ENCODE measurements around the gene CSPG4.
"Not testable (repeated sequence)": the region's sequence is repeated elsewhere in the genome, so short reads cannot be mapped to it uniquely, and the experiment has no call there.

Gene CSPG4, protein sequence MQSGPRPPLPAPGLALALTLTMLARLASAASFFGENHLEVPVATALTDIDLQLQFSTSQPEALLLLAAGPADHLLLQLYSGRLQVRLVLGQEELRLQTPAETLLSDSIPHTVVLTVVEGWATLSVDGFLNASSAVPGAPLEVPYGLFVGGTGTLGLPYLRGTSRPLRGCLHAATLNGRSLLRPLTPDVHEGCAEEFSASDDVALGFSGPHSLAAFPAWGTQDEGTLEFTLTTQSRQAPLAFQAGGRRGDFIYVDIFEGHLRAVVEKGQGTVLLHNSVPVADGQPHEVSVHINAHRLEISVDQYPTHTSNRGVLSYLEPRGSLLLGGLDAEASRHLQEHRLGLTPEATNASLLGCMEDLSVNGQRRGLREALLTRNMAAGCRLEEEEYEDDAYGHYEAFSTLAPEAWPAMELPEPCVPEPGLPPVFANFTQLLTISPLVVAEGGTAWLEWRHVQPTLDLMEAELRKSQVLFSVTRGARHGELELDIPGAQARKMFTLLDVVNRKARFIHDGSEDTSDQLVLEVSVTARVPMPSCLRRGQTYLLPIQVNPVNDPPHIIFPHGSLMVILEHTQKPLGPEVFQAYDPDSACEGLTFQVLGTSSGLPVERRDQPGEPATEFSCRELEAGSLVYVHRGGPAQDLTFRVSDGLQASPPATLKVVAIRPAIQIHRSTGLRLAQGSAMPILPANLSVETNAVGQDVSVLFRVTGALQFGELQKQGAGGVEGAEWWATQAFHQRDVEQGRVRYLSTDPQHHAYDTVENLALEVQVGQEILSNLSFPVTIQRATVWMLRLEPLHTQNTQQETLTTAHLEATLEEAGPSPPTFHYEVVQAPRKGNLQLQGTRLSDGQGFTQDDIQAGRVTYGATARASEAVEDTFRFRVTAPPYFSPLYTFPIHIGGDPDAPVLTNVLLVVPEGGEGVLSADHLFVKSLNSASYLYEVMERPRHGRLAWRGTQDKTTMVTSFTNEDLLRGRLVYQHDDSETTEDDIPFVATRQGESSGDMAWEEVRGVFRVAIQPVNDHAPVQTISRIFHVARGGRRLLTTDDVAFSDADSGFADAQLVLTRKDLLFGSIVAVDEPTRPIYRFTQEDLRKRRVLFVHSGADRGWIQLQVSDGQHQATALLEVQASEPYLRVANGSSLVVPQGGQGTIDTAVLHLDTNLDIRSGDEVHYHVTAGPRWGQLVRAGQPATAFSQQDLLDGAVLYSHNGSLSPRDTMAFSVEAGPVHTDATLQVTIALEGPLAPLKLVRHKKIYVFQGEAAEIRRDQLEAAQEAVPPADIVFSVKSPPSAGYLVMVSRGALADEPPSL (N-terminal part only)
- long read RNA-seq, result 0 reads

DNA sequence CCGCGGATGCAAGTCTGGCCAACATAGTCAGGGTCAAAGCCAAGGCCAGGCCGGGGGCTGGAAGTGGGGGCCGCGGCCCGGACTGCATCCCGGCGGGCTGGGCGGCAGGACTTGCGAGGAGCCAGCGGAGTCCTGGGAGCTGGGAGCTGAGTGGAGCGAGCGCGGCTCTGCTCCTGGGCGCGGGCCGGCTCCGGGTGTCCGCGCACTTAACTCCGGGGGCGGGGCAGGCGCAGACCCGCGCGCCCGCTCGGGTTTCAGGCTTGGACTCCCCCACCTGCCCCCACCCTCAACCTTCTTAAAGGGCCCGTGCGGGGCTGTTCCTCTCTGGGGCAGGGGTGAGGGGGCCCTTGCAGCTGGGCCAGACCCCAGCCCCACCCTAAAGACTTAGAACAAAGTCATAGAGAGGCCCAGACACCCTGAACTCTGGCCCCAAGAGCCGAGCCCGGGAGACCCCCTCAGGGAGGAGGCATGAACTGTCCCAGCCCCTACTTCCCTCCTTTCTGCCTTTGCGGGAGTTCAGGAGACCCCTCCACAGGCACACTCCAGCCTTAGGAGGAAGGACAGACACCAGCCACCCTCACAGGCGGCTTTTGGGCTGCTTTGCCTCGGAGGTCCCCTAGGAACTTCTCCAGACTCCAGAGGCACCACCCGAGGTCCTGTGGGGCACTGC is at the start of gene CSPG4:
CSPG4 (minus strand) TSS at position 181 of the 670 bp plus-strand sequence; CDS start at position 88, 93 bp downstream.
- DNase-seq (ENCODE audit: low read depth in 1 of 2, low spot score in 1 of 2), result no peak
- H3K27ac ChIP-seq (replicated peaks), result no peak within 1 kb of the TSS
- no peak for TF ChIP-seq GABPA (IDR thresholded peaks at IDR 0.05; ENCODE audit: low read depth)
- no peak for TF ChIP-seq POLR2AphosphoS5 (IDR thresholded peaks at IDR 0.05; ENCODE audit: low read depth)
- H3K27me3 ChIP-seq (ENCODE audit: insufficient read depth, poor library complexity, severe bottlenecking), result peaks cover 2% of the 10 kb centered on the region
- H3K4me3 ChIP-seq (replicated peaks; ENCODE audit: insufficient read depth, low read length), result no peak within 1 kb of the TSS

DNA sequence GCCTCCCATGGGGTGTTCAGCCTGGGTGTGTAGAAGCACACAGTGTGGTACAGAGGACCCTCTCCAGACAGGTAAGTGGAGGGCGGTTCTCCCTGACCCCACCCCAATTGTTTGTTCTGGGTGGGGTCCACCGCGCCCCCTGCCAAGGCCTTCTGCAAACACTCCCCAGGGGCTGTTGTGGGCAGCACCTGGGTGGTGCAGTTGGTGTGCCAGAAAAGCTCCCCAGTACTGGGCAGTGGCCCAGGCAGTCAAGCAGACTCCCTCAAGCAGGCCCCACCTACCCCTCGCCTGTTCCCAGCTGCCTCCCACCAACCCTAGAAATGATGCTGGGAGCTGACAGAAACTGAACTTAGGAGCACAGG is 49.7 kb upstream of the CSPG4 start:
- H3K27me3 ChIP-seq (ENCODE audit: insufficient read depth, poor library complexity, severe bottlenecking); DNase-seq (ENCODE audit: low read depth in 1 of 2, low spot score in 1 of 2); H3K27ac ChIP-seq (replicated peaks); H3K4me3 ChIP-seq (replicated peaks; ENCODE audit: insufficient read depth, low read length): not testable (repeated sequence)

DNA sequence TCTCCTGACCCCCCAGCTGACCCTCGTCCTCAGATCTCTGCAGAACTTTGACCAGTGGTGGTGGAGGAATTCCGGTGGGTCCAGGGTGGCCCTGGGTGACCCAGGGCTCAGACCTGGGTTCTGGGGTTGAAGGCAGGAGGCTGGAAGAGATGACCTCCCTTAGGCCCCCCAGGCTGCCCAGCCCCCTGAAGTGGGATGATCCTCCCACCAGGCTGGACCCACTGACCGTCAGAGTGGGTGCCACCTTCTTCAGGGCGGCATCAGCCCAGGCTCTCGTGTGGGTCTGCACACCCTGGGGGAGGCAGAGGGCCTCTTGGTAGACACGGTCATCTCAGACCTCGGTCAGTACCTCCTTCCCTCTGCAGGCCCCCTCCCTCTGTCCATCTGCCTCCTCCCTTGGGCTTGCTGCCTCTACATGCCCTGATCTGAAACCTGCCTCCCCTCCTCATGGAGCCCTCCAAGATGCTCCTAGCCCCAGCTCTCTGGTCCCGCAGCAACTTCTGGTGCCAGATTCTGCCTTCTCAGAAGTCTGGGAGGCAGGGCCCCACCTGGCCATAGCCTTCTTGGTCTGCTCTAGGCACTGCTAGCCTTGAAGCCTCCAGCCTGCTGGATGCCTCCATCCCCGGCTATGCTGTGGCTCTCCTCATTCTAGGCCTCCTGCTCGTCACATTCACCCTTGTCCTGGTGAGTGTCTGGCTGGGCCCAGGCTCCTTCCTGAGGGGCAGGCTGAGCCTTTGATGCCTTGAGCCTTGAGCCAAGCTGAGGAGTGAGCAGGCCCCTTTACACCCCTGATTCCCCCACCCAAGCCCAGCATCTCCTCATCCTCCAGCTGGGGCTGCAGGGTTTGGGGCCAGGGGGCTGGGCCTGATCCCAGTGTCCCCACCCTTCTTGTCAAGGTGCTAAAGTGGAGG is 49.1 kb upstream of the CSPG4 start:
- Histone ChIP-seq H3K27ac (replicated peaks) (no peak overlapping the region), H3K4me3 (replicated peaks; ENCODE audit: insufficient read depth, low read length) (no peak overlapping the region), H3K27me3 (ENCODE audit: insufficient read depth, poor library complexity, severe bottlenecking) (no peaks in the 10 kb centered on the region)
- no peak for TF ChIP-seq POLR2AphosphoS5 (IDR thresholded peaks at IDR 0.05; ENCODE audit: low read depth)
- no peak for TF ChIP-seq GABPA (IDR thresholded peaks at IDR 0.05; ENCODE audit: low read depth)
- DNase-seq (ENCODE audit: low read depth in 1 of 2, low spot score in 1 of 2), result no peak

DNA sequence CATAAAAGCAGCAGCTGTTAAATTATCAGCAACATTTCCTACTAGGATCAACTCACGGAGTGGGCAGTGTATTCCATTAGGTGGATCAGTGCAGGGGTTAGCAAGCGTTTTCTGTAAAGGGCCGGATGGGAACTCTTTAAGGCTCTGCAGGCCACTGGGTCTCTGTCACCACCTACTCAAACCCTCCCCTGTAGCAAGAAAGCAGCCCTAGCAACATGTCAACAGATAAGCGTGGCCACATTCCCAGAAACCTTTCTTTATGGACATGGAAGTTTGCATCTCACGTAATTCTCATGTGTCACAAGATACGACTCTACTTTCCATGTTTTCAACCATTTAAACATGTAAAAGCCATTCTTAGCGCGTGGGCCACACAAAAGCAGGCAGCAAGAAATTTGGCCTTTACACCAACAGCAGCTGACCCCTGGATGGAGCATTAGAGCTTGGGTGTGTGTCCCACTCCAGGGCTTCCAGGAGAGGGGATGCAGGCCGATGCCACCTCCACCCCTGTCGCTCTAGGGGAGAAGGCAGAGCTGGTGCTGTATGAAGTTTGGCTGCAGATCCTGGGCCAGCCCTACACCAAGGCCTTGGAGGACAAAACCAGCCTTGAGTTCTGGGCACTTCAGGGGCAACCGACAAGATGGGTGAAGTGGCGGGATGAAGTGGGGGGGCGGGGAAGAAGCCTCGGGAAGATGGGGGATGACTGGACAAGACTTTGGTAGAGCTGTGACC is 48.2 kb upstream of the CSPG4 start:
- no peak for DNase-seq (ENCODE audit: low read depth in 1 of 2, low spot score in 1 of 2)
- Histone ChIP-seq H3K27ac (replicated peaks) (no peak overlapping the region), H3K27me3 (ENCODE audit: insufficient read depth, poor library complexity, severe bottlenecking) (no peaks in the 10 kb centered on the region), H3K4me3 (replicated peaks; ENCODE audit: insufficient read depth, low read length) (no peak overlapping the region)
- no peak for TF ChIP-seq GABPA (IDR thresholded peaks at IDR 0.05; ENCODE audit: low read depth)
- no peak for TF ChIP-seq POLR2AphosphoS5 (IDR thresholded peaks at IDR 0.05; ENCODE audit: low read depth)
- TF ChIP-seq, protein P1, sequence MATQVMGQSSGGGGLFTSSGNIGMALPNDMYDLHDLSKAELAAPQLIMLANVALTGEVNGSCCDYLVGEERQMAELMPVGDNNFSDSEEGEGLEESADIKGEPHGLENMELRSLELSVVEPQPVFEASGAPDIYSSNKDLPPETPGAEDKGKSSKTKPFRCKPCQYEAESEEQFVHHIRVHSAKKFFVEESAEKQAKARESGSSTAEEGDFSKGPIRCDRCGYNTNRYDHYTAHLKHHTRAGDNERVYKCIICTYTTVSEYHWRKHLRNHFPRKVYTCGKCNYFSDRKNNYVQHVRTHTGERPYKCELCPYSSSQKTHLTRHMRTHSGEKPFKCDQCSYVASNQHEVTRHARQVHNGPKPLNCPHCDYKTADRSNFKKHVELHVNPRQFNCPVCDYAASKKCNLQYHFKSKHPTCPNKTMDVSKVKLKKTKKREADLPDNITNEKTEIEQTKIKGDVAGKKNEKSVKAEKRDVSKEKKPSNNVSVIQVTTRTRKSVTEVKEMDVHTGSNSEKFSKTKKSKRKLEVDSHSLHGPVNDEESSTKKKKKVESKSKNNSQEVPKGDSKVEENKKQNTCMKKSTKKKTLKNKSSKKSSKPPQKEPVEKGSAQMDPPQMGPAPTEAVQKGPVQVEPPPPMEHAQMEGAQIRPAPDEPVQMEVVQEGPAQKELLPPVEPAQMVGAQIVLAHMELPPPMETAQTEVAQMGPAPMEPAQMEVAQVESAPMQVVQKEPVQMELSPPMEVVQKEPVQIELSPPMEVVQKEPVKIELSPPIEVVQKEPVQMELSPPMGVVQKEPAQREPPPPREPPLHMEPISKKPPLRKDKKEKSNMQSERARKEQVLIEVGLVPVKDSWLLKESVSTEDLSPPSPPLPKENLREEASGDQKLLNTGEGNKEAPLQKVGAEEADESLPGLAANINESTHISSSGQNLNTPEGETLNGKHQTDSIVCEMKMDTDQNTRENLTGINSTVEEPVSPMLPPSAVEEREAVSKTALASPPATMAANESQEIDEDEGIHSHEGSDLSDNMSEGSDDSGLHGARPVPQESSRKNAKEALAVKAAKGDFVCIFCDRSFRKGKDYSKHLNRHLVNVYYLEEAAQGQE (IDR thresholded peaks at IDR 0.05; ENCODE audit: insufficient replicate concordance, low read depth), result no peak
- TF ChIP-seq SPI1 (IDR thresholded peaks at IDR 0.05; ENCODE audit: borderline replicate concordance, low read depth), result no peak
- TF ChIP-seq, protein P2, sequence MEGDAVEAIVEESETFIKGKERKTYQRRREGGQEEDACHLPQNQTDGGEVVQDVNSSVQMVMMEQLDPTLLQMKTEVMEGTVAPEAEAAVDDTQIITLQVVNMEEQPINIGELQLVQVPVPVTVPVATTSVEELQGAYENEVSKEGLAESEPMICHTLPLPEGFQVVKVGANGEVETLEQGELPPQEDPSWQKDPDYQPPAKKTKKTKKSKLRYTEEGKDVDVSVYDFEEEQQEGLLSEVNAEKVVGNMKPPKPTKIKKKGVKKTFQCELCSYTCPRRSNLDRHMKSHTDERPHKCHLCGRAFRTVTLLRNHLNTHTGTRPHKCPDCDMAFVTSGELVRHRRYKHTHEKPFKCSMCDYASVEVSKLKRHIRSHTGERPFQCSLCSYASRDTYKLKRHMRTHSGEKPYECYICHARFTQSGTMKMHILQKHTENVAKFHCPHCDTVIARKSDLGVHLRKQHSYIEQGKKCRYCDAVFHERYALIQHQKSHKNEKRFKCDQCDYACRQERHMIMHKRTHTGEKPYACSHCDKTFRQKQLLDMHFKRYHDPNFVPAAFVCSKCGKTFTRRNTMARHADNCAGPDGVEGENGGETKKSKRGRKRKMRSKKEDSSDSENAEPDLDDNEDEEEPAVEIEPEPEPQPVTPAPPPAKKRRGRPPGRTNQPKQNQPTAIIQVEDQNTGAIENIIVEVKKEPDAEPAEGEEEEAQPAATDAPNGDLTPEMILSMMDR (IDR thresholded peaks at IDR 0.05; ENCODE audit: insufficient read depth, low read length), result no peak

DNA sequence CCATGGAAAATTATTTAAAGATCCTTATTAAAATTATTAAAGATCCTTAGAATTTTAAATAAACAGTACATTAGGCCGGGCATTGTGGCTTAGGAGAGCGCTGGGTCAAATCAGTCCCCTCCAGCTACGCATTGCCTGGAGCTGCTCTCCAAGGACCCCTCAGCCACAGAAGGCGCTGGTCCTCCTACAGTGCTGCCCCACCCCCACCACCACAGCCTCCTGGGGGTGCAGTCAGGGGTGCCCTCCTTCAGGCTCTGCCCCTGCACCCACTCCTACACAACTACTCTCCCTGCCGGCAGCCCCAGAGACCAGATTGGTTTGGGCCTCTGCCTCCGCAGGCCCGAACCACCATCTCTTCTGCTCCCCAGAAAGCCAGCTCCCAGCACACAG is 47.5 kb upstream of the CSPG4 start:
- not testable (repeated sequence) for H3K4me3 ChIP-seq (replicated peaks; ENCODE audit: insufficient read depth, low read length); H3K27me3 ChIP-seq (ENCODE audit: insufficient read depth, poor library complexity, severe bottlenecking); DNase-seq (ENCODE audit: low read depth in 1 of 2, low spot score in 1 of 2)
- 0 out of 2 replicates have a peak overlapping the region, but pooled peaks have one; percentile 93 for H3K27ac ChIP-seq (replicated peaks)
